DMS79 treated with DMSO at 0.1 percent for 48 hours (cell line): ENCODE measurements around the gene CCDC80.

ENCODE experiments used
- DNase-seq: peaks from one replicate; lab custom pipeline; 2025; lab: John Stamatoyannopoulos, UW

The CCDC80 gene, protein sequence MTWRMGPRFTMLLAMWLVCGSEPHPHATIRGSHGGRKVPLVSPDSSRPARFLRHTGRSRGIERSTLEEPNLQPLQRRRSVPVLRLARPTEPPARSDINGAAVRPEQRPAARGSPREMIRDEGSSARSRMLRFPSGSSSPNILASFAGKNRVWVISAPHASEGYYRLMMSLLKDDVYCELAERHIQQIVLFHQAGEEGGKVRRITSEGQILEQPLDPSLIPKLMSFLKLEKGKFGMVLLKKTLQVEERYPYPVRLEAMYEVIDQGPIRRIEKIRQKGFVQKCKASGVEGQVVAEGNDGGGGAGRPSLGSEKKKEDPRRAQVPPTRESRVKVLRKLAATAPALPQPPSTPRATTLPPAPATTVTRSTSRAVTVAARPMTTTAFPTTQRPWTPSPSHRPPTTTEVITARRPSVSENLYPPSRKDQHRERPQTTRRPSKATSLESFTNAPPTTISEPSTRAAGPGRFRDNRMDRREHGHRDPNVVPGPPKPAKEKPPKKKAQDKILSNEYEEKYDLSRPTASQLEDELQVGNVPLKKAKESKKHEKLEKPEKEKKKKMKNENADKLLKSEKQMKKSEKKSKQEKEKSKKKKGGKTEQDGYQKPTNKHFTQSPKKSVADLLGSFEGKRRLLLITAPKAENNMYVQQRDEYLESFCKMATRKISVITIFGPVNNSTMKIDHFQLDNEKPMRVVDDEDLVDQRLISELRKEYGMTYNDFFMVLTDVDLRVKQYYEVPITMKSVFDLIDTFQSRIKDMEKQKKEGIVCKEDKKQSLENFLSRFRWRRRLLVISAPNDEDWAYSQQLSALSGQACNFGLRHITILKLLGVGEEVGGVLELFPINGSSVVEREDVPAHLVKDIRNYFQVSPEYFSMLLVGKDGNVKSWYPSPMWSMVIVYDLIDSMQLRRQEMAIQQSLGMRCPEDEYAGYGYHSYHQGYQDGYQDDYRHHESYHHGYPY

DNA sequence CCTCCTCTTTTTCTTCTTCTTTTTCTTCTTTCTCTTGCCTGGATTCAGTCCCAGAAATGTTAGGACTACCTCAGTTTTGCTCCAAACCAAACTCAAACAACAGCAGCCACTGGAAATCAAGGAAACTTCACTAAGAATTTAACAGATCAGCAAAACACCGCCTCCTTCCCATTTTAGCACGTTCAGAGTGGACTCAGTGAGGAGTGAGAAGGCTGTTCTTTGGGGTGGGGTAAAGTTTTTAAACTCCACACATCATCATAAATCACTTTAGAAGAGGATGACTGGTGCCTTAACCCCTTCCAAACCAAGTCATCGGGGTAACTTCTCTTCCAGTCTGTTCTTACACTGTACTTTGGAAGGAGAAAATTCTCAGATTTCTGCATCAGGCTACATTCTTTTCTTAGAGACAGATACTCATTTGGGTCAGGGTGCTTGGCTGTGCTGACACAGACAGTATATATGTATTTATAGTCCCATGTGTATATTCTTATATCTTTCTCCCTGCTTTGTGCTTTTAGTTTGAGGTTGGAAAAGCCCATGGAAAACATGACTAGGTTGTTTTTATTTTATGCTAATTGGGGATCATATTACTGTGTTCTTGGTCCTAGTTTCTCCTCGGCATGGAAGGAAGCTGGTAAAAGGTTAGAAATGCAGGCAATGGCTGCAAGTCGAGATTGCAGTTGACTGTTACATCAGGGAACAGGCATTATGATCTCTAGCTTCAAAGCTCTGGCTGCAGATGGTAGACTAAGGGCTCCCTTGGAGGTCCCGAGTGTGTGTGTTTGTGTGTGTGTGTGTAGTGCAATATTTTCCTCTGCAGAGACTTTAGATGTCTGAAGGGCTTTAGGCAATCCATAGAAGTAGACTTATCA lies at the start of gene CCDC80:
Gene CCDC80, minus strand, starts transcription at position 214 of the 872 bp plus-strand sequence. CDS start 1,238 bp downstream, outside the sequence.
- DNase-seq = no peak

DNA sequence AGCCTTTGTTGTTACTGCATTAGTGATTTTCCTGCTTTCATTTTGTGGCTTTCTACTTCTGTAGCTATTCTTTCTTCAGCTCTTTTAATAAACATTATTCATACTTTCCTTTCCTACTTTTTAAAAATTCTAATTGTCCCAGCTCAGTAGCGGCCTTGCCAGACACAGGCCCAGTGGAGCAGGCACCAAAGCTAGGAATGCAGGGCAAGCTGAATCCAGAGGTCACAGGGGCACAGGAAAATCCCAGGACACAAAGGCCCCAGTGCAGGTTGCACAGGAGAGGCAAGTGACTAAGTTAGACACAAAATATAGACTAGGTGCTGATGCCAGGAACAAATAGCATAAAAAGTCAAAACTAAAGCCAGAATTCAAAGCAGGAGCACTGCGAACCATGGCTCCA lies 49.0 kb upstream of the CCDC80 start:
- DNase-seq = no peak

DNA sequence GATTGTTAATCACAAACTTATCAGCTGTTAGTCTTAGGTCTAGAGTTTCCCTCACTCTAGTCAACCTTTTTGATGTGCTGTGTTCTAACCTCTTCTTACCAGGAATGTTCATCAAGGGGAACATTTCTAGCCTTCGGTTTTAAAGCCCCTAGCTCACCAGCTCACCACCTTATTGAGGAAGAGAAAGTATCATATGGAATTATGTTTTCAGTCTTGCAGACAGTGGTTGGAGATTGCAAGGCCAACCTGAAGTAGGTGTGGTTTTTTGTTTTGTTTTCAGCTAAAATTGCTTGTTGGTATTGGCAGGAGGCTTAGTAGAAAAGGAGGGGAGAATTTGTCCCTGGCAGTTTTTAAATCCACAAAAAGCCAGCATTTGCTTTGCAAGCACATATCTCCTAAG lies 48.4 kb upstream of the CCDC80 start:
- no peak for DNase-seq

DNA sequence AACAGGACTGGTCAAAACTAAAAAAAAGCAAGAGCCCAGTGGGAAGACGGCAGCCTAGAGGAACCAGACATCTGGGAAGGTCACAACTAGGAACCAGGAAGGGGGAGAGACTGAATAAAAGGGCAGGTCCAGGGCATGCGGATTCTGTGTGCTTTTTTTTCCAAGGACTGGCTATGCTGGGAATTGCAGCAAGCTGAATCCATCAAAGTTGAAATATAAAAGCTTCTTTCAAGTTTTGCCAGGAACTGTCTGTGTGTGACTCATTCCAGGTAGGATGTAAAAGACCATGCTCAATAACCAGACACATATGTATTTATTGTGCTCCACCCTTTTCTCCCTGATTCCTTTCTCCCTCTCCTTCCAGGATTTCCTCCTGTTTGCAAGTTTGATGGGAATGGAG lies 47.9 kb upstream of the CCDC80 start:
- no peak for DNase-seq

DNA sequence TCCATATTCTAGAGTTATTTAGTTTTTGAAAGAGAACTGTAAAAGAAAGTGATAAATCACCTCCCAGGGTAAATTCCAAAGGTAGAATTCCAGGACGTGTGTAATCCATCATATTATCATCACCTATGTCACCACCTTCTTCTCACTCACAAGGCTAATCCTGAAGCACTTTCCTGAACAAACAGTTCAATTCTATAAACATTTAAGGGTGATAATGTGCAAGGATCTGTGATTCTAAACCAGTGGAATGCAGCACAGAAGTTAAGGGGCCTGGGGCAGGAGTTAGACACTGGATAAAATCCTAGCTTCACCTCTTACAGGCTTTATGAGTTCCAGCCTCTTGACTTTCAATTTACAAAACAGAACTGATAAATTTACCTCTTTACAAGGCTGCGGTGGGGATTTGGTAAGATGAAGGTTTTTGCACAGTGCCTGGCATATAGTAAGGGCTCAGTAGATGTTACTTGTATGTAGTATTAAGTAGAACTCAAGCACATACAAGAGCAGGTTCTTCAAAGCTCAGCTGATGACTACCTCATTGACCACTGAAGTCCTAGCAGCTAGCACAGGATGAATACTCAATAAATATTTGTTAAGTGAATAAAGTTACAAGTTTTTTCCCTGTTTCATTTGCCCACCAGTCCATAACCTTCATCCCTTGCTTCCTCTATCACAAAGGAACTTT lies 47.3 kb upstream of the CCDC80 start:
- no peak for DNase-seq

DNA sequence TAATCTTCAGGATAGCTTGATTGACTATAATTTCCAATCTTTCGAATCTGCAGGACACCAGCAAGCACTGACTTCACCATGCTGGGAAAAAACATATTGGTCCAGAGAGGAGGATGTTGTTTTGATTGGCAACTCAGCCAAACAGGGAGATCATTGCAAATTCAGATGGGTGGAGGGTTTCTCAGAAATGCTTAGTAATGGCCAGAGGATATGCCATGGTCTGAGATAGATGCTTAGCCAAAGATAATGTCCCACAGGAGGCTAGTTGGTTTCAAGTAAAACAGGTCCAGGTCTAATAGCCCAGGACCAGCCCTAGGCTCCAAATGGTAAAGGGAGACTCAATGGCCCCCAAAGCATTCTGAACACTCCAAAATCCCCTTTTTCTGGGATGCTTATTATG lies 46.7 kb upstream of the CCDC80 start:
- no peak for DNase-seq

DNA sequence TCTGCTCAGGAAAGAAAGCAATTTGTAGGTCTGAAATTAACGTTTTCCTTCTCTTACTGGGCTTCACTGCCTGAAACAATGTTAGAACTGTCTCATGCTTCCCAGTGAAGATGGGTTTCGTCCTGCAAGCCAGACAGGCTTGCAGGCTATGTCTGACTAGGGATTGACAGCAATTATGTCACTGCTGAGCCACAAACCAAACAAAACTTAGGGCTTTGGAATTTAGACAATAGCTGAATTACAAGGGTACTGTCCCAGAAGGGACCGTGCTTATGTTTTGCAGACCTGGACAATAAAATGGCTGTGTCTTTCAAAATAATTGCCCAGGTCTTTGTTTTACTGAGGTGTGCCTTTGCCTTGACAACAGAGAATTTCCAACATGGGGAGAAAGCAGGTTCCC lies 46.3 kb upstream of the CCDC80 start:
- DNase-seq = no peak

DNA sequence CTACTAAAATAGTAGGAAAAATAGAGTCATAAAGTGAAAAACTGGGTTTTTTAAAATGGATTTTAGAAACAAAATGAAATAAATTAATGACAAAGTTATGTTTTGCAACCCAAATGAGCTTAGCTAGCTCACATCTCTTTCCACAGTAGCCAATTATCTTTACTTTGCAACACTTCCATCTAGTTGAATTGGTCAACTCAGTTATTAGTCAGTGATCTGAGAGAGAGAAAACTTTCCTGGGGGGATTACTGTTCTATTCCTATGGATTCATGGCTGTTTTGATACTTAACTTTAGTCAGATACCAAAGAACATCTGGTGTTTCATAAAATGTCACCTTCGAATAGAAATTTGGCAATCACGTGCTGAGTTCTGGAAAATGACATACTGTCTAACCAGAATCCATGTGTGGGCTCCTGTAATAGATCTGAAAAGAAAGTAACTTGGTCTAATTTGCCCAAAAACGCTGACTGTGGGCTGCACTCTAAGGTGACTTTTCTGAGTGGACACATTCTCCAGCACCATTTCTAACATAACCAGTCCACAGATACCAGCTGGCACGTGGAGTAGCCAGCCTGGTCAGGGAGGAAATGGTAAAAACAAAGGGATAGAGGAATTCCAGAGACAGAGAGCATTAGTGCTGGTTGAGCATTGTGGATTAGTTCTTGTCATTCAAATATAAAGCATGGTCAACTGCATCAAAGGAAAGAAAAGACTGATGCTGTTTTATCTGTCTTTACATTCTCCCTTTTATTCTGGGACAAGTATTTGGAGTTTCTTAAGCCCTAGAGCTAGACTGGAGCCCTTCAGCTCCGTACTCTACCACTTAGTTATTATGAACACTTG lies 45.2 kb upstream of the CCDC80 start:
- no peak for DNase-seq

DNA sequence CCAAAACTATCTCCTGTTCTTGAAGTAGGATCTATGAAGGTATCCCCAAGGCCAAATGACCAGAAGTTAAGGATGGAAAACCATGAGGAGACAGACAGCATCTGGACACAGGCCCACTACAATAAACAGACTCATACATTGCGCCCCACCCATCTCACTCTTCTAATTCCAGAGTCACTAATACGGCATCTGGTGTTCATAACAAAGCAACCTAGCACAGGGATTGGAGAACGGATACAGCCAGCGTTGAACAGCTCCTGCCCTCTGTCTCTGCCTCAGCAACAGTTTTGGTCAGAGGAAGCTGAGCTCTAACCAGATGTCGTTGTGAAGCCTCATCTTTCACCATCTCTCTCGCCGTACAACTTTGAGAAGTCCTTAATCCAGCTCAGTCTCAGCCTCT lies 44.5 kb upstream of the CCDC80 start:
- no peak for DNase-seq

DNA sequence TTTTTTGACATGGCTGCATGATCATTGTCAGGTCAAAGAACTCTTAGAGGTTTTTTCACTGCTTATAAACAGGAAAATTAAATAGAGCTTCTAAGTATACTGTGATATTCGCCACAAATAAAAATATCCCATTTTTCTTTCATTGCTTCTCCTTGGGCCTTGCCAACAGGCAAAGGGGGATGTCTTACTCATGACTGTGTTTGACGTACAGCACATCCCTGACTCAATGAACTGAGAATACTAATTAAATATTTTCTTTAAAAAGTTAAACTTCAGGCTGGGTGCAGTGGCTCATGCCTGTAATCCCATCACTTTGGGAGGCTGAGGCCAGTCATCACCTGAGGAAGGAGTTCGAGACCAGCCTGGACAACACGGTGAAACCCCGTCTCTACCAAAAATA lies 41.4 kb upstream of the CCDC80 start:
- DNase-seq = no peak

DNA sequence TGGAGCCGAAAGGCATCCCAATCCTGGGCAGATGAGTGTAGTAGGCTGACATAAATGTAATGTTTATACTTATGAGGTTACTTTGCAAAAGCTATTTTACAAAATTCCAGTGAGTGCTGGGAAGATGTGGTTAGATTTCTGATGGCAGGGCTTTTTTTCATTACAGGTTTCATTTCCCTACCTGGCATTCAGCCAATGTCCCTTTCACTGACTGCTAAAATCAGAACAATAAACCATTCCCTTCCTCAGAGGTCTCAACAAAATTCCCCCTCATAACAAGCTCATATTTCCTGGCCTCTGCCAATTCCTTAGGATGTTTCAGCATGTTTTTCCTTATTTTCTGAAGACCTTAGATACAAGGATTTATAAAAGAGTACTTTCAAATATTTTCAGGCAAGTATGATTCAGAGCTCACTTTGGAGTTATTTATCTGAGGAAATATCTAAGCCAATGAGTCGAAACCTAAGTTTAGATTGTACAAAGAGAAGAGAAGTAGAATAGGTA lies 40.9 kb upstream of the CCDC80 start:
- DNase-seq = no peak

DNA sequence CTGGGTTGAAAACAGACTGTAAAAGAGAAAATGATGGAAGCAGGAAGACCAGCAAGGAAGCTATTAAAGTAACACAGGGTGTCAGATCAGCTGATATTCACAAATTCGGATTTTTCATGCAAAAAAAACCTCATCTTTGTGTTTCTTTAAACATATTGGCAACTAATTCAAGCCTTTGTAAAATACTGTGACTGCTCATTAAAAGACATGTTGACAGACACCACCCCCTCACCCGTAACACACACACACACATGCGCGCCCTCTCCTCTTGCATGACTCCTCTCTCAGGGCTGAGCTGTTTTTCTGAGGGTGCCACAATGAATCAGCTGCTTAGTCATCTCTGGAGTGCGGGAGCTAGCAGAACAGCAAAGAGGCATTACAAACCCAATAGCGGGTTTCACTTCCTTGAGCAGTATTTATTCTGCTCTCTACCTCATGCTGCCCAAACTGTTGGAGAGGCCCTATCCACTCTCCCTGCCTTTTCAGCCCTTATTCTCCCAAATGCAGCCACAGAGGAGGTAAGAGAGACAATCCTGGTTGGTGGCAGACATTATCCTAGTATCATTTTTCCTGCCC lies 35.8 kb upstream of the CCDC80 start:
- DNase-seq = peak; percentile 7

DNA sequence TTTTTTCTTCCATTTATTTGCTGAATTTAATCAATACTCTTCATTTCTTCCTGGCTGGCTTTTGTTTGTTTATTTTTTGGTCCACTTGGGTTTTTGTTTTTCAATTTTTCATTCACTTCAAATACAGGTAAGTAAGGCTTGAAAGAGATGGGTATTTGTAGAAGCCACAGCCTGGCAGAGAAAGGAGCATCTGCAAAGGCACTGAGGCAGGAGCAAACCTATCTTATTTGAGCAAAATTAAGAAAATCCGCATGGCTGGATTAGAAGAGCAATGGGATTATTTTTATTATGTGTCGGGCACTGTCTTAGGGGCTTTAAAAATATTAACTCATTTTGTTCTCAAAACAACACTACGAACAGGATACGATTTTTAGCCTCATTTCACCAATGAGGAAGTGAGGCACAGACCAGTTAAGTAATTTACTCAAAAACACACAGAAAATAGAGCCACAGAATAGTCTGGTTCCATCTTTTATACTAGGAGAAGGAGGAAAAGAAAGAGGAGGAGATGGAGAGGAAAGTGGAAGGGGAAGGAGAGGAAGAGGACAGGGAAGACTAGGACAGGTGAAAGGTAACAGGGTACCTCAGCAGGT lies 35.1 kb upstream of the CCDC80 start:
- DNase-seq = no peak

DNA sequence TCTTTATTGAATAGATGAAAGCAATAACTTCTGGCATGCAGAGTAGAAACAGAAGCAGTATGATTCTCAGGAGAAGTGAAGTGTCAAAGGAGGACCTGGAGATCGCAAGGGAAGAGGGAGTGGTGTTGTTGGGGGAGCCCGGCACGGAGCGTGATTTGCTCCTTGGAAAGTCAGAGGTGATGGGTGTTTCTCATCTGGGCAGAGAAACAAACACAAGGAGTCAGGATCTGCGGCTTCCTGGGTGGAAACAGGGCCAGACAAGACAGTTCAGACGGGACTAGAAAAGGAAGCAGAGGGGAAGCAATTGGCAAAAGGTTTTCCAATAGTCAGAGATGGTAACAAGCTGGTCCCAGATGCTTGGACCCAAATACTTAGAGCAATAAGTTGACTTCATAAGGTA lies 34.4 kb upstream of the CCDC80 start:
- DNase-seq = no peak

DNA sequence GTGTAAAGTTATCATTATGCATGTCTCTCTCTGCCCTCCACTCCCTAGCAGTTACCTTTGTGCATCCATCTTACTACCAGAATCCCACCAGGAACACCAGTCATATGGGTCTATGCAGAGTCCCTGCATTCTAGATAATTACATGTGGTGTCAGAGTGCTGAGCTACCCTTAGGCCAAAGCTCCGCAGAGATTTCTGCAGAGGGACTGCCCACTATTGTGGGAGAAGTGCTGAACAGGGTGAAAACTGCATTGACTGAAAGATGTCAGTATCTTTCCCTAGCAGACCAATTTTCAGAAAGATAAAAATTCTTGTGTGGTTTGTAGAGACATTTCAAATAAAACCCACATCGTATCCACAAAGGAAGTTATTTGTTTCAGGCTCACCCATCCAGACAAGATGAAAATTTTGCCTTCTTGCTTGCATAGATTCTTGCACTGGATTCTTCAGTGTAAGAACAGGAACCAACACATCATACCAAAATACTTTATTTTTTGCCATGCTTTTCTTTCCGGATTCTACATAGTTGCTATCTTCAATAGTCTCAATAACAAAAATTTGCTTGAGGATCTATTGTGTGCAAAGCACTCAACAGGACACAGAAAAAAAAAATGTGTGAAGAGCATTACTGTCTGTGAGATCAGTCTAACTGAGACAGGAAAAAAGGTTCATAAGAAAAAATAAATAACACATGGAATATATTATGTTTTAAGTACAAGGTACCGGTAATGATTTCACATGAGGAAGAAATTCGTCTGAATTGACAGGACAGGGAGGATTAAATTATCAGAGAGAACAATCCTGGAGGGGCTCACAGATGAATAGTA lies 32.0 kb upstream of the CCDC80 start:
- no peak for DNase-seq

DNA sequence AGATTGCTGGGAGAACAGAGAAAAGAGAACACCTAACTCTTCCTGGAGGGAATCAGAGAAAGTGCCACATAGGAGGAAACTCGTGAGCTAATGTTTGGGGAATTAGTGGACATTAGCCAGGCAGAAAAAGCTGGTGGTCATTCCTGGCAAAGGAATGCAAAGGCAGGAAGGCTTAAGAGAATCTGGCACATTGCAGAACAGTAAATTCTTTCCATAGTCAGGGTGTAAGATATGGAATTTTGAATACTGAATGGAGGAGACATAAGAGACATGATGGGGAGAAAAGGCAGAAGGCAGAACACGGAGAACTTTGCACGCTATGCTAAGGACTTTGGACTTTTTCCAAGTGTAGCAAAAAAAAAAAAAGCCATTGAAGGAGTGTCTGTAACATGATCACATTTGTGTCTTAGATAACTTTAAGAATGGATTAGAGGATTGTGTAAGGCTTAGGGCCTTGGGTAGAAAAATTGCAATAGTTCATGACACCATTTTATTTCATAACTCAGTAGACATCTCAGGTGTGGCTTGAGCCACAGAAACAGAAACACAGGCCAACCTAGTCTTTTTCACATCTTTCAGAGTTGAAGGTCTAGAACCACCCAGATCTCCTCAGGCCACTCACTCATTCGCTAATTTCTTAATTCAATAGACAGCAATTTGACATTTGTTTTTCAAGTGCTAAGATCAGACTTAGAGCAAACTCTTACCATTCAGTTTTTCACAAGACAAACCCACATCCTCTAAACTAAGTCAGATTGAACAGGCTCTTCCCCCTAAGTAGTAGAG lies 31.2 kb upstream of the CCDC80 start:
- DNase-seq = no peak

DNA sequence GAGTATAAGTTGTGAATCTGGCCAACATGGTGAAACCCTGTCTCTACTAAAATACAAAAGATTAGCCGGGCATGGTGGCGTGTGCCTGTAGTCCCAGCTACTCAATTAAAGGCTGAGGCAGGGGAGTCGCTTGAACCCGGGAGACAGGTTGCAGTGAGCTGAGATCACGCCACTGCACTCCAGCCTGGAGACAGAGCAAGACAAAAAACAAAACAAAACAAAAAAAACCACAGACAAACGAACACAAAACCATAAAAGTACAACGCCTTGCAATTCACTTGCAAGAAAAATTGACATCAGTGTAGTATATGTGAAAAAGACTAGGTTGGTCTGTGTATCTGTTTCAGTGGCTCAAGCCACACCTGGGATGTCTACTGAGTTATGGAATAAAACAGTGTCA lies 29.9 kb upstream of the CCDC80 start:
- no peak for DNase-seq

DNA sequence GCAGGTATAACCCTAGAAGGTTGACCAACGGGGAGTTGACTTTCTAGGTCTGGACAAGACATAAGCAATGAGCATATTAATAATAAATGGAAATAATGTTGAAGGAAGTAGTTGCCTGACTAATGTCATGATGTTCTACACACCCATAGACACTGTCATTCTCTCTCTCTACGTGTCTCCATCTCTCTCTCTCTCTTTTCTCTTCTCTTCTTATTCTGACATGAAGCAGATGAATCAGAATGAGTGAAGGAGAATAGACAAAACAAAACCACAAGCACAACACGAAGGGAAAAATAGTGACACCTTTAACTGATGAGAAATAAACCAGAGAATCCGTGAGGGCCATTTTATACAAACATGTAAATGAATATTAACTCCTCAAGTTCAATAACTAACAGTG lies 26.7 kb upstream of the CCDC80 start:
- DNase-seq = no peak
